ENCODE measurements around the gene FKBP4.

DNA sequence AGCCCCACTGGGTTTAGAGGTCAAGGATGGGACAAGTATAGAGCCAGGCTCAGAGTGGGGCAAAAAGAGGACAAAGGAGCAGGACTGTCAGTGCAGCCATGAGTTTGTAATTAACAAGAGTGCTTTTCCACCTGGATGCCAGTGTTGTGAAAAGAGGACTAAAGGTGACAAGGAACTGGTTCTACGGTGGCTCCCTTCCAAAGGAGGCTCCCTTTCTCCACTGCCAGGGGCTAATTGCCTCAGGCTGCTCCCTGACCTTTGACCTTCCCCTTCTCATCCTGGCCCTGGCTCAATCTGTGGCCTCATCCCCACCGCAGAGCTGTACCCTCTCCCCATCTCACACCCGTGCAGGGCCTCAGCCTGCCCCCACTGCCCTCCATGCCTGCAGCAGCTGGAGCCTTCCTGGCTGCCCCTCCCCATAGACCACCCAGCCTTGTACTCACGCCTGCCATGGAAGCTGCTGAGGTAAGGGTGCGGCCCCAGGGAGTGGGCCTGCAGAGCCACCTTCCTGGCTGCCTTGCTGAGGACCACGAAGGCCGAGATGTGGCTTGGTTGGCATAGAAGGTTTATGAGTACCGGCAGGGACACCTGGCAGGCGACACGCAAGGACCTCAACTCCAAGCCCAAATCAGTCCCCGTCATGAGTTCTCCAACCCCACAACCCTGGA, 24.8 kb upstream of the FKBP4 start:
- TF ChIP-seq, protein P1, sequence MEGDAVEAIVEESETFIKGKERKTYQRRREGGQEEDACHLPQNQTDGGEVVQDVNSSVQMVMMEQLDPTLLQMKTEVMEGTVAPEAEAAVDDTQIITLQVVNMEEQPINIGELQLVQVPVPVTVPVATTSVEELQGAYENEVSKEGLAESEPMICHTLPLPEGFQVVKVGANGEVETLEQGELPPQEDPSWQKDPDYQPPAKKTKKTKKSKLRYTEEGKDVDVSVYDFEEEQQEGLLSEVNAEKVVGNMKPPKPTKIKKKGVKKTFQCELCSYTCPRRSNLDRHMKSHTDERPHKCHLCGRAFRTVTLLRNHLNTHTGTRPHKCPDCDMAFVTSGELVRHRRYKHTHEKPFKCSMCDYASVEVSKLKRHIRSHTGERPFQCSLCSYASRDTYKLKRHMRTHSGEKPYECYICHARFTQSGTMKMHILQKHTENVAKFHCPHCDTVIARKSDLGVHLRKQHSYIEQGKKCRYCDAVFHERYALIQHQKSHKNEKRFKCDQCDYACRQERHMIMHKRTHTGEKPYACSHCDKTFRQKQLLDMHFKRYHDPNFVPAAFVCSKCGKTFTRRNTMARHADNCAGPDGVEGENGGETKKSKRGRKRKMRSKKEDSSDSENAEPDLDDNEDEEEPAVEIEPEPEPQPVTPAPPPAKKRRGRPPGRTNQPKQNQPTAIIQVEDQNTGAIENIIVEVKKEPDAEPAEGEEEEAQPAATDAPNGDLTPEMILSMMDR (conservative IDR thresholded peaks at IDR 0.05), result no peak
- TF ChIP-seq ZFX (IDR thresholded peaks at IDR 0.05), result no peak
